GM15510 (cell line): ENCODE results near the gene SPATA12.

Source experiments
- POLR2A ChIP-seq: IDR thresholded peaks from 3 replicates; pipeline ENCODE4 v1.6.1; 2011; ENCODE audit warnings: borderline replicate concordance; ENCODE audit not compliant: insufficient read length; ENCODE audit errors: extremely low read depth

Gene SPATA12

DNA sequence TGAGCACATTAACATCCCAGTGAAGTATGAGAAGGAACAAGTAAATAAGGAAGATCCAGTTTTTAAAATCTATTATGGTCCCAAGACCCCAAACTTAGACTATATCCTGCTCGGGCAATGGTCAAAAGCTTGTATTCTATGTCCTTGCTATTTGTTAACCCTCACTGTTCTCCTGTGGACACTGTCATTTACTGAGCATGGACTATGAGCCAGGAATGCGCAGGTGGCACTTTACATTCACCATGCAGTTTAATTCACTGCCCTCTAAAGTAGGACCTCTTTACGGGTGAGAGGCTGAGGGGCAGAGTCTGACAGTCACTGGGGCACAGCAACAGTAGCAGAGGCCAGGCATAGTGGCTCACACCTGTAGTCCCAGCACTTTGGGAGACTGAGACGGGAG, 28.6 kb downstream of the SPATA12 start:
- no peak for TF ChIP-seq POLR2A

DNA sequence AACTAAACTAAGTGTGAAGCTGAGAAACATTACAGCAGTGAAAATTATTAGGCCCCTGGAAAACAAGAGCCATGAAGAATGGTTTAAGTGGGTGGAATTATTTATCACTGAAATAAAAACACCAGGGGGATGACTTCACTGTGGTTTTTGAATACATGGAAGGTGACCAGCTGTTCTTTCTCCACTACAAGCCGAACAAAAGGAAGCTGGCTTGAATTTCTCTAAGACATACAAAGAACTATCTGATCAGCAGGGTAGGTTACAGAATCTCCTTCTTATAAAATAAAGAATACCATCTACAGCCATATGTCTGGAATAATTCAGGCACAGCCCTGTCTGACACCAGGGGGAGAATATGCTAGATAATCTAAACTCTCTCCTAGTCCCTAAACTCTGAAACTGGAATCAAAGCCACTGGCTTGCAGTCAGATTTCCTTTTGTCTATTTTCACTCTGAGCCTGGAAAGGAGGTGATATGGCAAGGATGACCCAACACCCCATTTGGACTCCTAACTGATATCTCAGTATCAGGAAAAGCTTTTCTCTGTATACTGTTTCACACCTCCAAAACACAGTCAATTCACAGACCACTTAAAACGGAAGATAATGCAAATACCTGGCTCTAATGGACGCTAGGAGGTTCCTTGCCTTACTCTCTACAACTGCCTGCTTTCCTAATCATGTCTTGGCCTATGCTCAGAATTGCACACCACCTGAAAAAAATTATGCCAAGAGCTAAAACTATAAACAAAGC, 31.2 kb downstream of the SPATA12 start:
- TF ChIP-seq POLR2A = no peak

DNA sequence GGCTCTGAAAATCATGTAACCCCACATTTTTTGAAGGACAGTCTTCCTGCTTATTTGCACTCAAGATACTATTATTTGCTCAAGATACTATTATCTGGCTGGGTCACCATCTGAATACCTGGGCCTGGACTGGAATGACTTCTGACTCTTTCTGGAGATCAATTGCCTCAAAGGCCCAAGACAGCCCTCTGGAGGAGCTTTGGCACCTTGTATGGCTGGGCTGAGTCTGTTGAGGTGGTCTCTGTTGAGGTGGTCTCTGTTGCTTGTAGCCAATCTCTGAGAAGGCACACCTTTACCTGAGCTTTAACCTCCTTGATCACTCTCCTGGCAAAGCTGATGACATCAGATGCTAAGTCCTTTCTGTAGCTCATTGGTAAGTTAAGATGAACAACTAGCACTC, 33.0 kb downstream of the SPATA12 start:
- TF ChIP-seq POLR2A = no peak

DNA sequence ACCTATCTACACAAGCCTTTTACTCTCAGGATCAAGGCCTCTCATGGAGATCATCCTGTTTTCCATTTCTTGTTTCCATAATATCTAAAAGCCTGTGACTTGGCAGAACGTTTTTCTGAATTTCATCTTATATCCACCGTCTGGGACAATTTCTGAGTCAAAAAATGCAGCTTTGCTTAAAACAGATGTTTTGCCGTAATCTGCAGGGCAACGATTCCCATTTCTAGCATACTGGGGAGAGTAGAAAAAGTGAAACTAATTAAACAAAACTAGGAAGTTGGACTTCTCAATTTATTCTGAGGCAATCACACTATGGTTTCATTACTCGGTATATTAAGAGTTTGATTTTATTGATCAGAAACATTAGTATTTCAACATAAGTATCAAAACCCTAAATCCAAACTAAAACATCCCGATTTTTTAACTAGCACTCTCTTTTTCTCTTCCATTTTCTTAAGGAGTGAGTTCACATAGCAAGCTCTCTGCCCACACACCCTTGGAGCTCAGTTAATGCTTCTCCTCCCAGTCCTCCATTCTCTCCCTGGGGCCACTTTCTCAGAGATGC, 33.6 kb downstream of the SPATA12 start:
- TF ChIP-seq POLR2A = no peak

DNA sequence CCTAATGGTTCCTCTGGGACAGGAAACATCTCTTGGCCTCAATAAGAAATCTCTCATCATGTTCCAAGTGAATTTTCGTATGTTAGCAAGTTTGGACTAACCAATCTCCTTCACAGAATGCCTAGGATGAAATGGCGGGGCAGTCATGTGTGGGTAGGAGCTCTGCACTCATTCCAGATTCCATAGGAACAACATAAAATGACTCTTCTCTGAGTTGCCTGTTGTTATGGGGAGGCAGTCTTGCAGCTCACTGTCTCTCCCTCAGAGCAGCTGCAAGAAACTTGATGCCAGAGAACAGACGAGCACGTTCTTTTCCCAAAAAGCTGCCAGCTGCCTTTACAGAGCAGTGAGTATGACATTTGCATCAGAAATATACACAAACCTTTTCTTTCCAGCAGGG, 34.1 kb downstream of the SPATA12 start:
- TF ChIP-seq POLR2A = no peak

DNA sequence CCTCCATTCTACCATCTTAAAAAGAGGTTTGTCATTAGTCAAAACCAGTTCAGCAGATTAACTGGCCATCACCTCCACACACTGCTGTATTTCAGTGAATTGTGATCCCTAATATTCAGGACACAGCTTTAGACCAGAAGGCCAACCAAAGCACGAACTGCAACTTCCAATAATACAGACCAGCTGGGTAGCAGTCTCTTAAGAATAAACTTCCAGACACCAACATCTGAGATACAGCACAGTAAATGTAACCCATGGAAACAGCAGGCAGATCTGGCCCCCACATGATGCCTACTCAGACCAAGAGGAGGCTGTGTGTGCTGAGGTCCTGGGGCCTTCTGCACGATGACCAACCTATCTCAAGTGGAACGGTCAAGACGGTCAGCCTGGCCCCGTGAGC, 34.9 kb downstream of the SPATA12 start:
- no peak for TF ChIP-seq POLR2A

DNA sequence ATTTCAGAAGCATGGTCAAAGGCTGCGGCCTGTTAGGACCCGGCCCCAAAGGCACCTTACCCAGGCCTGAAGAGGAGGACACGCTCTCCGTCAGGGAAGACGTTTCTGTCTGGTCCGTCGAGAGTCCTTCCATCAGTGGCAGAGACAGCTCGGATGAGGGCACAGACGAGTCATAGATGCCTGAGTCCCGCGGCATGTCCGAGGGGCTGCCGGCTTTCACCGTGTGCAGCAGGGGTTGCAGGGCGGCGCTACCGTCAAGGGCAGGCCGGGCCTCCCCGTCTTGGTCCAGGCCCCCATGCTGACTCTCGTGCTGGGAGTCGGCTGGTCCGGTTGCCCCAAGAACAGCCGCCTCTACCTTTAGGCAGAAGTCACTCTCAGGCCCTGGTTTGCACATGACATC, 37.1 kb downstream of the SPATA12 start:
- TF ChIP-seq POLR2A = no peak

DNA sequence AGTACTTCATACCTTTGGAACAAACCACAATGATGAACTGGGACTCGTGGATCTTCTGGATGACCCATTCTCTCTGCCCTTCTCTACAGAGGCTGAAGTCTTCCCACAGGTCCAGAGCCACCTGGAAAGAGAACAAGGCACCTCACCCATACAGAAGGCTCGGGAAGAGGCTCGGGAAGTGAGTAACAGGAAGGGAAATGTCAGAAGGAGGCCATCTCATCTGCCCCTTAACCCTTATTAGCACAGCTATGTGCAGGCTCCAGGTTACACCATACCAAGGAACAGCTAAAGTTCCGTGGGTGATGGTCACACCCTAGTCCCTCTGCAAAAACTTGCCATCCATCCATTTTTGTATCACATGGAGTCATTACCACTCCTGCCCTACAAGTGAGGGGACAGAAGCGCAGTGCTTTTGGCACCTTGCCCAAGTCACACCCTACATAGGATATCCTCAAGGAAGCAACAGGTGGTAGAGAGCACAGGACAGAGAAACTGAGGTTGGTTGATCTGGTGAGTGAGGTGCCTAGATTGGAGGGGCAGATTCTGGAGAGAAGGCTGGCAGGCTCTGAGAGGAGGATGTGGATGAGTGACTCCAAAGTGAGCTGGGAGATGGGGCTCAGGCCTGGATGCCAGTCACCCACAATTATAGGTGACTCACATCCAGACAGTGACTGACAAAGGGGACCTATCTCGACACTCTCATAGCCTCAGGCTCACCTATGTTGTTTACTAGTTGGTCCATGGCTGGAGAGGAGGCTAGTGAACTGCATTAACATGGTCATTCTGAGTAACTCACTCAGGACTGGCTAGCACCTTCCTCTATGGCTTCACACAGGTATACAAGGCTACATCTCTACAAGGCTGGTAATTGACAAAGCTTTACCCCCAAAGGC, 38.2 kb downstream of the SPATA12 start:
- no peak for TF ChIP-seq POLR2A

DNA sequence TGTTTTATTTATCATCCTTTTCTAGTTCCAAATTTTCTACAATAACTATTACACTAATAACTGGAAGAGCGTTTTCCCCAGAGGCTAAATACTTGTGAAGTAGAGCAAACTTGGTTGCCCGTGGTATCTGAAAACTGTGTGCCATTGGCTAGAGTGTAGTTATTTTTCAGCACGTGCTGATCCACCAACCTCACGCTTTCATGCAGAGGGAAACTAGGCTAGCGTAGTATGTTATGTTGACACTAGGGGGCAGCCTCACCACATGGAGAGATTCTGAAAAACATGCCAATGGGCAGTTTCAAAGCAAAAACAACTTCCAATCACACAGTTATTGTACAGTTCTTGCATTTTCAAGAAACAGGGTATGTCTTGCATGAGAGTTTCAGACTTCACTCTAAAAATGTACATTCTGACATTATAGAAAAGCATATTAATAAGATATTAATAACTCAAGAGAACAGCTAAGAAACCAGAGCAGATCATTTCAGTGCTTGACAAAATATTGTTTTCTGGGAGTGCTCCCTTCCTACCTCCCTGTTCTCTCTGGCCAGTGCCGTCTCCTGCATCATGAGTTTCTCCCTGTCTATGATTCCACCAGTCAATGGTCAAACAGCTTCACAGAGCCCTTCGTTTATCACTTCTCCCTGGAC, 39.7 kb downstream of the SPATA12 start:
- TF ChIP-seq POLR2A = no peak

DNA sequence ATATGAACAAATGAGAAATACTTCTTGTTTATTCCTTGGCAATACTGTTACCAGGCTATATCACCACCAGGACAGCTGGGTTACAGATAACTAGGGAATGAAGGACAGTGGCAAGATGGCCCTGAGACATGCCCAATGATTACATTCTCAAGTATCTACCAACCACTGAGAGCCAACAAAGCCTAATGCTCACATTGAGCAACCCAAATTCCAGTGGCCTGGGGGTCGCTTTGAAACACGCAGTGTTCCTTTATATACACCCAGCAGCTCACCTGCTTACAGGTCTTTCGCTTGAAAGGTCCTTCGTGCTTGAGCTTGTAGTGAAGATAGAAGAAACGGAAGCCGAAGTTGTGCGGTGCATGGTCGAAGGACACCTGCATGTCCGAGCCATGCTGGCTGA, 45.1 kb downstream of the SPATA12 start:
- TF ChIP-seq POLR2A = no peak

DNA sequence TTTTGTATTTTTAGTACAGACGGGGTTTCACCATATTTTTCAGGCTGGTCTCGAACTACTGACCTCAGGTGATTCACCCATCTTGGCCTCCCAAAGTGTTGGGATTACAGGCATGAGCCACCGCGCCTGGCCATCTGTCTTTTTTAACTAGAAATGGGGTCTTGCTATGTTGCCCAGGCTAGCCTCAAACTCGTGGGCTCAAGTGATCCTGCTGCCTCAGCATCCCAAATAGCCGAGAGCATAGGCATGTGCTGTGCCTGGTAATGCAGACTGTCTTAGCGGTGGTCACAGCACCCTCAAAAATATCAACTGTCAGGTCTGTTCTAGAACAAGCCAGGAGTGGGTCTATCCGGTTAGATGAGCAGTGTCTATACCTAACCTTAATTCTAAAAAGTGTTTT, 48.2 kb downstream of the SPATA12 start:
- no peak for TF ChIP-seq POLR2A

DNA sequence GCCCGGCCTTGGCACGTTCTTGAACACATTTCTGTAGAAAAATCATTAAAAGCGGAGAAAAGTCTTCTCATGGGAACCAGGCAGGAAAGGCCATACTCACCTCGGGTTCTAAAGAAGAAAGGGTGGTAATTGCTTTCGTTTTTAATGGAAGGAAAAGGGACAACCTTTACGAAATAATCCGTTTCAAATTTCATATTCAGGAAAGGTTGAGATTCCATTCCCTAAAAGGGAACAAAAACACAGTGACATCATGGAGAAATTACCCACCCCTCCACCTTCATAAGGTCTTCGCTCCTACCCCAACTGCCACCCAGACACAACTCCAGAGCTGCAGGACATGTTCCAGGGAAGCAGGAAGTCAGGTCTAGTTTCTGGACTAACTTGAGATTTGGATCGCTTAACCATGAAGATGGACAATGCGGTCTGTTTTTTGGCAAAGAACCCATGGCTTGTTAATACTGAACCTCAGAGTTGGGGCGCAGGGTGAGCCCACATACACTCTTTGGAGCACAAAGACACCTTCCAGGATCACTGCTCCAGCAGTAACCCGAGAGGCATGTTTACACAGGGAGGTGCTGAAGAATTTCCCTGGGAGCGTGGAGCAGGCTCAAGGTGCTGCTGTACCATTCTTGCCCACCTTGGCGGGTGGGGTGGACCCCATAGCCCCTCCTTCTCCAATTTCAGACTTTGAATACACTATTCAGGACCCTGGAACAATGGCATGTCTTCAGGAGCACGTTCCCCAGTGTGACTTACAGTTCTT, 49.2 kb downstream of the SPATA12 start:
- no peak for TF ChIP-seq POLR2A

DNA sequence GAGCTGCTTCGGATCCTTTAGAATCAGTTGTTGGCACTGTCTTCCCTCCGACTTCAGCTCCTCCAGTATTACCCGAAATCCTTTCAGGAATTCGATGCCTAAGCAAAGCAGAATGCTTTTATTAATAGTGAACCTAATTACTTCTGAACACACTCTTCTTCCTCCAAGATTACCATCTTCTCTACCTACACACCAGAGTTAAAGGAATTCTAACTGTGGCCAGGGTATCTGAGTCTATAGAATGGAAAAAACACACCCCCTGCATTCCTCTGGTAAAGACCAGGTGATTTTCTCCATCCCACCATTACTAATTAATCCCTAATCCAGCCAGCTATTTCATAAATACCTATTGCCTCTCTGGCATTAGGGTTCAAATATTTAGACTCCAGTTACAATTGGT, 49.8 kb downstream of the SPATA12 start:
- no peak for TF ChIP-seq POLR2A

DNA sequence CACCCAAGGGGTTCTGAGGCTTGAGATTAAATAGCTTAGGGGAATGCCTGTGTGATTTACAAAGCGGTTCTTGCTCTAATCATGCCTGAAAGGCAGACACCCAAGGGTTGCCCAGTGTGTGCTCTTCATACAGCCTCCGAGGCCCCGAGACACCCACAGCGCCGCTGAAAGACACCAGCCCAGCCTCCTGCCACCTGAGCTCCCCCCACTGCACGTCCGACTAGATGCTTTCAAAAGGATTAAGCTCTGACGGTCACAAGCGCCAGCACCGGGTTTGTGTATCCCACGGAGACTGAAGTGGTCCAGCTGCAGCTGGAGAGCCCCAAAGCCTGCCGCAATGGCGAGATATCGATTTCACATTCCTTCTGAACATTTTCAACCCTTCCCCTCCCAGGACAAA, 50.3 kb downstream of the SPATA12 start:
- no peak for TF ChIP-seq POLR2A
